H1 (cell line): Measurements from ENCODE around the gene FNDC3A.

Source experiments
- ATF3 ChIP-seq: IDR thresholded peaks from 2 replicates; pipeline ENCODE4 v1.6.1; 2011; ENCODE audit warnings: low read depth, mild to moderate bottlenecking, low read length; ENCODE audit not compliant: insufficient read depth
- CHD1 ChIP-seq: IDR thresholded peaks from 2 replicates; pipeline ENCODE4 v1.6.1; 2012; ENCODE audit warnings: low read depth, low read length, improper control_type of control experiment
- CHD2 ChIP-seq: IDR thresholded peaks from 2 replicates; pipeline ENCODE4 v1.6.1; 2012; ENCODE audit warnings: low read length, improper control_type of control experiment
- CTCF ChIP-seq, 3 experiments: IDR thresholded peaks; 1 replicate in 2 of 3; 2 replicates in 1 of 3; pipeline versions ENCODE4 v1.5.1 to v1.6.1; 2011; ENCODE audit warnings: low read length in 3 of 3, mild to moderate bottlenecking in 3 of 3, inconsistent platforms in 2 of 3, low read depth in 1 of 3, moderate library complexity in 1 of 3; ENCODE audit not compliant: insufficient read depth in 1 of 3; ENCODE audit errors: control extremely low read depth in 1 of 3
- EZH2 ChIP-seq: fragments of 200-600 bp; sonication (generic); IDR thresholded peaks from 2 replicates; pipeline ENCODE4 v1.7.1; 2012; ENCODE audit warnings: low read depth, mild to moderate bottlenecking, moderate library complexity, low read length, inconsistent platforms; ENCODE audit not compliant: severe bottlenecking
- FOSL1 ChIP-seq: IDR thresholded peaks from 2 replicates; pipeline ENCODE4 v1.6.1; 2011; ENCODE audit warnings: mild to moderate bottlenecking, low read depth, low read length, moderate library complexity; ENCODE audit not compliant: insufficient read depth
- GTF2F1 ChIP-seq: IDR thresholded peaks from 2 replicates; pipeline ENCODE4 v1.6.1; 2012; ENCODE audit warnings: low read depth, low read length, improper control_type of control experiment, borderline replicate concordance
- NRF1 ChIP-seq: IDR thresholded peaks from 2 replicates; pipeline ENCODE4 v1.6.1; 2011; ENCODE audit warnings: mild to moderate bottlenecking, low read depth, low read length, improper control_type of control experiment
- POLR2A ChIP-seq, 2 experiments: IDR thresholded peaks; 1 replicate in 1 of 2; 2 replicates in 1 of 2; pipeline ENCODE4 v1.6.1; 2011; ENCODE audit warnings: low read depth in 2 of 2, low read length in 2 of 2, mild to moderate bottlenecking in 2 of 2; ENCODE audit errors: control extremely low read depth in 1 of 2
- SRF ChIP-seq: IDR thresholded peaks from 2 replicates; pipeline ENCODE4 v1.6.1; 2011; ENCODE audit warnings: mild to moderate bottlenecking, low read depth, low read length, moderate library complexity
- SUZ12 ChIP-seq: fragments of 200-600 bp; sonication (generic); IDR thresholded peaks from 2 replicates; pipeline ENCODE4 v1.6.1; 2012; ENCODE audit warnings: mild to moderate bottlenecking, inconsistent platforms, low read length, moderate library complexity, mixed read lengths
- TF ChIP-seq, protein P1 (sequence below): IDR thresholded peaks from 2 replicates; pipeline ENCODE4 v1.6.1; 2012; ENCODE audit warnings: inconsistent platforms

DNA sequence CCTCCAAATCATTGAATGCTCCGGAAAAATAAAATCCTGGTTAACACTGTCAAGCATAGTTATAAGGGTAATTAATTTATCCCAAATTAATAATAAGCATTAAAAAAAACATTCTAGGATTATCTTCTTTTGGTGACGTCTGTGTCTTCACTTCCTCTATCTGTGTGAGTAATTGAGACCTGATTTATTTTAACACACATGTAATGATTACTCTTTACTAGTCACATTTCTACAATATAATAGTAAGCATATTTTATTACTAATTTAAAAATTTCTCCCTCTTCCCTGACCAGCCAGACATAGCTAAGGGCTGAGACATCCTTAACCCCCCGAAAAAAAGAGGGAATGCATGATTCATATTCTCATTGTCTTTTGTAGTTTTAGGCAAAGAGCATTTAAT, 2.3 kb downstream of the FNDC3A start:
- TF ChIP-seq SRF (no peak), CTCF (IDR thresholded peaks at IDR 0.05; ENCODE audit: control extremely low read depth in 1 of 3, insufficient read depth in 1 of 3, low read depth in 1 of 3, low read length in 3 of 3) (no peak), SUZ12 (no peak), NRF1 (no peak), FOSL1 (no peak), POLR2A (IDR thresholded peaks at IDR 0.05; ENCODE audit: control extremely low read depth in 1 of 2, low read depth in 2 of 2, low read length in 2 of 2) (no peak), CHD2 (no peak), CHD1 (no peak), ATF3 (no peak), EZH2 (no peak), GTF2F1 (no peak)
- TF ChIP-seq, protein P1, sequence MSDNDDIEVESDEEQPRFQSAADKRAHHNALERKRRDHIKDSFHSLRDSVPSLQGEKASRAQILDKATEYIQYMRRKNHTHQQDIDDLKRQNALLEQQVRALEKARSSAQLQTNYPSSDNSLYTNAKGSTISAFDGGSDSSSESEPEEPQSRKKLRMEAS, result no peak
